Adrenal gland (tissue), 12 donors: ENCODE measurements around the gene IRAK1BP1. TPM values are rescaled to one million over a fixed set of nuclear protein-coding genes. Genes with fewer than 3 reads are reported as not detected.

Experiments used
- DNase-seq, 7 donors: peaks; one replicate each; pipeline ENCODE4 v3.0.0-alpha.2; 2019 to 2020
- H3K27ac ChIP-seq, 5 donors: fragments of 200-600 bp; sonication (generic) in 4 of 5; 1 replicate in 3 of 5; 2 replicates in 2 of 5; pipeline versions ENCODE4 v1.5.1 to v1.8.0; 2016 to 2020; ENCODE audit warnings: mild to moderate bottlenecking in 1 of 5
- H3K27me3 ChIP-seq: fragments of 200-600 bp; 2 replicates; pipeline ENCODE4 v1.8.0; 2021
- H3K36me3 ChIP-seq, 2 donors: fragments of 200-600 bp; replicated peaks in 1 of 2; 1 replicate in 1 of 2; 2 replicates in 1 of 2; pipeline versions ENCODE4 v1.5.1 to v1.8.0; 2018 to 2022
- H3K4me1 ChIP-seq, 2 donors: fragments of 200-600 bp; replicated peaks in 1 of 2; 1 replicate in 1 of 2; 2 replicates in 1 of 2; pipeline versions ENCODE4 v1.5.1 to v1.8.0; 2018 to 2021
- H3K4me3 ChIP-seq, 4 donors: fragments of 200-600 bp; sonication (generic) in 3 of 4; one replicate each; pipeline ENCODE4 v1.5.1; 2016 to 2018
- H3K9me3 ChIP-seq, 3 donors: fragments of 200-600 bp; sonication (generic) in 1 of 3; replicated peaks in 1 of 3; 1 replicate in 2 of 3; 2 replicates in 1 of 3; pipeline versions ENCODE4 v1.5.1 to v1.8.0; 2016 to 2021
- POLR2A ChIP-seq, 2 donors: fragments of 450-650 bp; IDR thresholded peaks; one replicate each; pipeline ENCODE4 v1.6.1; 2017; ENCODE audit warnings: antibody characterized with exemption in 2 of 2, mild to moderate bottlenecking in 2 of 2, moderate library complexity in 1 of 2
- WGBS, 4 donors: extraction: QIAGEN DNeasy Blood & Tissue Kit in 2 of 4; methylation state at CpG; one replicate each; pipeline versions ENCODE4 v1.1.5 to v1.1.7; 2013 to 2017; 5-methylcytosine and 5-hydroxymethylcytosine counted together
- intact Hi-C, 2 donors: fragments of 100-400 bp; cut with DNase I; formaldehyde crosslinking; loops; one replicate each; pipeline versions ENCODE4 v1.14.1 to v1.15.0; 2022 to 2023
- polyA plus RNA-seq, 3 donors: library from polyadenylated mRNA; stranded (reverse); fragments of 200-250 nt in 2 of 3; fragments of 350-450 nt in 1 of 3; fragmentation: Illumina TruSeq in 1 of 3; extraction: RNeasy Lipid Tissue Mini Kit (QIAGEN cat#74804) in 1 of 3; gene quantifications; one replicate each; pipeline ENCODE4 v1.2.3, GENCODE V29; 2013 to 2014
- total RNA-seq, 9 donors: library from RNA; depleted of rRNA in 4 of 9; stranded (reverse); fragments of >200 nt in 4 of 9; fragments of 120-200 nt in 1 of 9; fragmentation: NEBNext Ultra II Directional in 1 of 9; extraction: Animal tissue kit (Norgen Biotek cat#: 25700) in 1 of 9; gene quantifications; one replicate each; pipeline versions ENCODE4 v1.1.0 to v1.2.4, GENCODE V29; 2013 to 2023
- TF ChIP-seq, protein P1 (sequence below), 6 experiments: fragments of 450-650 bp in 4 of 6; fragments of 200-600 bp in 2 of 6; sonication (generic) in 1 of 6; IDR thresholded peaks; 1 replicate in 5 of 6; 2 replicates in 1 of 6; pipeline versions ENCODE4 v1.5.1 to v1.8.0; 2016 to 2021; ENCODE audit warnings: antibody characterized with exemption in 6 of 6, mild to moderate bottlenecking in 2 of 6, moderate library complexity in 1 of 6
- donor health status: healthy with polysubstance abuse.
- donor health status: Bipolar disorder and iron deficiency.
- donor health status: DM: yes; HTN: yes; CAD: no.
- donor health status: DM: no; HTN: no; CAD: no.
- donor health status: DM: no; HTN: no; CAD: no.
- donor health status: DM: yes; HTN: yes; CAD: no.

Gene IRAK1BP1
- total and polyA plus RNA-seq, 12 donors: 2.0 to 8.5 (median 4.4) TPM

DNA sequence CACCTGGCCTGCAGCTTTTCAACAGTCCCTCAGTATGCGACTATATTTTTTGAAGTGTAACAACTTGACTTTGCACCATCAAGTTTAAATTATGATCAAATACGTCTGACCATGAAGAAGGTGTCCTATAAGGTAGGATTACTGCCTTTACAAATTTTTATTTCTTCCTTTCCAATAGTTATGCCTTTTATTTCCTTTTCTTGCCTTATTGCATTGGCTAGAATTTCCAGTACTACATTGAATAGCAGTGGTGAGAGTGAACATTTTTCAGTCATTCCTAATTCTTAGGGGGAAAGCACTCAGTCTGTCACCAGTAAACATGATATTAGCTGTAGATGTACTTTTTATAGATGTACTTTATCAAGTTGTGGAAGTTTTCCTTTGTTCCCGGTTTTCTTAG lies 81.4 kb downstream of the IRAK1BP1 start:
- no peak for TF ChIP-seq POLR2A (IDR thresholded peaks at IDR 0.05)
- TF ChIP-seq, protein P1, sequence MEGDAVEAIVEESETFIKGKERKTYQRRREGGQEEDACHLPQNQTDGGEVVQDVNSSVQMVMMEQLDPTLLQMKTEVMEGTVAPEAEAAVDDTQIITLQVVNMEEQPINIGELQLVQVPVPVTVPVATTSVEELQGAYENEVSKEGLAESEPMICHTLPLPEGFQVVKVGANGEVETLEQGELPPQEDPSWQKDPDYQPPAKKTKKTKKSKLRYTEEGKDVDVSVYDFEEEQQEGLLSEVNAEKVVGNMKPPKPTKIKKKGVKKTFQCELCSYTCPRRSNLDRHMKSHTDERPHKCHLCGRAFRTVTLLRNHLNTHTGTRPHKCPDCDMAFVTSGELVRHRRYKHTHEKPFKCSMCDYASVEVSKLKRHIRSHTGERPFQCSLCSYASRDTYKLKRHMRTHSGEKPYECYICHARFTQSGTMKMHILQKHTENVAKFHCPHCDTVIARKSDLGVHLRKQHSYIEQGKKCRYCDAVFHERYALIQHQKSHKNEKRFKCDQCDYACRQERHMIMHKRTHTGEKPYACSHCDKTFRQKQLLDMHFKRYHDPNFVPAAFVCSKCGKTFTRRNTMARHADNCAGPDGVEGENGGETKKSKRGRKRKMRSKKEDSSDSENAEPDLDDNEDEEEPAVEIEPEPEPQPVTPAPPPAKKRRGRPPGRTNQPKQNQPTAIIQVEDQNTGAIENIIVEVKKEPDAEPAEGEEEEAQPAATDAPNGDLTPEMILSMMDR (IDR thresholded peaks at IDR 0.05): no peak
- Histone ChIP-seq H3K4me3 (no peak overlapping the region), H3K36me3 (peaks cover 0 to 52% of the 10 kb centered on the region in 2 donors), H3K27me3 (no peaks in the 10 kb centered on the region), H3K27ac (no peak overlapping the region), H3K4me1 (no peaks in the 10 kb centered on the region), H3K9me3 (peaks cover 0 to 6% (median 0%) of the 10 kb centered on the region in 3 donors)
- 97 to 99% (median 98%) methylated on average over 3 of the region's 3 CpGs for WGBS, 4 donors
- intact Hi-C loops: no loop called here
- DNase-seq: no peak

DNA sequence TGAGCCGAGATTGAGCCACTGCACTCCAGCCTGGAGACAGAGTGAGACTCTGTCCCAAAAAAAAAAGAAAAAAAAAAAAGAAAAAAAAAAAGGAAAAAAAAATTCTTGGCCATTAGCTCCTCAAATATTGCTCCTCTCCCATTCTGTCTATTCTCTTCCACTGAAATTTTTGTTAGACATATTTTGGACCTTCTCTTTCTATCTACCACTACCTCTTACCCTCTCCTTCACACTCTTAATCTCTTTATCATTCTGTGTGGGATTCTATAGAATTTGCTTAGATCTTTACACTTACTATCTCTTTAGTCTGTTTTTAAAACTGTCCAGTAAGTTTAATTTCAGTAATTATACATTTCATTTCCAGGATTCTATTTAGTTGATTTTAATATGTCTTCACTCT lies 85.0 kb downstream of the IRAK1BP1 start:
- H3K9me3 ChIP-seq: peaks cover 0 to 6% (median 5%) of the 10 kb centered on the region in 3 donors
- 96 to 100% (median 98%) methylated on average over 1 of the region's 1 CpG for WGBS, 4 donors
- H3K4me1 ChIP-seq: no peaks in the 10 kb centered on the region
- DNase-seq: no peak
- intact Hi-C loops: no loop called here
- no peak overlapping the region for H3K27ac ChIP-seq
- no peak overlapping the region for H3K4me3 ChIP-seq
- no peaks in the 10 kb centered on the region for H3K27me3 ChIP-seq
- no peak for TF ChIP-seq POLR2A (IDR thresholded peaks at IDR 0.05)
- TF ChIP-seq, protein P1 (IDR thresholded peaks at IDR 0.05): no peak
- H3K36me3 ChIP-seq: peaks cover 0 to 37% of the 10 kb centered on the region in 2 donors

Other genes with a start within 250 kb of the IRAK1BP1 start
- gene PHIP, start 210.7 kb downstream of the IRAK1BP1 start, total RNA-seq: 10 to 100 TPM in 8 of 9 donors, 1 to 10 TPM in 1; 8.0 to 24.1 (median 18.4) TPM
- 10 to 100 TPM in 2 of 3 donors, 1 to 10 TPM in 1; 7.7 to 15.7 (median 10.9) TPM for gene PHIP, start 210.7 kb downstream of the IRAK1BP1 start, polyA plus RNA-seq